Mesenchymal stem cell (in vitro differentiated cells and primary cell): ENCODE data around the gene IFITM10.

ENCODE experiments used
- DNase-seq: peaks from one replicate; pipeline ENCODE4 v3.0.0-alpha.2; 2013
- H2AFZ ChIP-seq: one replicate; pipeline ENCODE4 v1.6.1; 2013; ENCODE audit warnings: low read depth, mild to moderate bottlenecking, control low read depth, inconsistent platforms, low read length, moderate library complexity
- H2AK5ac ChIP-seq: 2 replicates; pipeline ENCODE4 v1.6.1; 2013; ENCODE audit warnings: low read length, moderate library complexity, mild to moderate bottlenecking, inconsistent platforms; ENCODE audit not compliant: severe bottlenecking
- H2BK120ac ChIP-seq: one replicate; pipeline ENCODE4 v1.6.1; 2013; ENCODE audit warnings: low read depth, mild to moderate bottlenecking, inconsistent platforms, low read length, moderate library complexity
- H2BK12ac ChIP-seq, 2 experiments: one replicate each; pipeline ENCODE4 v1.6.1; 2013; ENCODE audit warnings: inconsistent platforms in 2 of 2, low read length in 2 of 2, mild to moderate bottlenecking in 2 of 2, moderate library complexity in 2 of 2, control low read depth in 1 of 2
- H2BK15ac ChIP-seq: one replicate; pipeline ENCODE4 v1.6.1; 2013; ENCODE audit warnings: mild to moderate bottlenecking, low read depth, inconsistent platforms; ENCODE audit not compliant: poor library complexity, severe bottlenecking
- H2BK5ac ChIP-seq: 2 replicates; pipeline ENCODE4 v1.6.1; 2013; ENCODE audit warnings: low read depth, mild to moderate bottlenecking, low read length, control low read depth, inconsistent platforms; ENCODE audit not compliant: poor library complexity, severe bottlenecking
- H3K14ac ChIP-seq, 2 experiments: one replicate each; pipeline ENCODE4 v1.6.1; 2013; ENCODE audit warnings: inconsistent platforms in 2 of 2, low read length in 2 of 2, control low read depth in 1 of 2, mild to moderate bottlenecking in 1 of 2, moderate library complexity in 1 of 2
- H3K18ac ChIP-seq, 2 experiments: one replicate each; pipeline ENCODE4 v1.6.1; 2013; ENCODE audit warnings: inconsistent platforms in 2 of 2, low read length in 2 of 2, control low read depth in 1 of 2, low read depth in 1 of 2, mild to moderate bottlenecking in 1 of 2
- H3K23ac ChIP-seq, 2 experiments: one replicate each; pipeline ENCODE4 v1.6.1; 2013; ENCODE audit warnings: inconsistent platforms in 2 of 2, low read length in 2 of 2, mild to moderate bottlenecking in 2 of 2, moderate library complexity in 2 of 2, control low read depth in 1 of 2
- H3K27ac ChIP-seq: 2 replicates; pipeline ENCODE4 v1.5.1; 2013; ENCODE audit warnings: mild to moderate bottlenecking, moderate library complexity, low read length, control low read depth, inconsistent platforms; ENCODE audit not compliant: poor library complexity, severe bottlenecking
- H3K27me3 ChIP-seq, 2 experiments: 2 replicates each; pipeline versions ENCODE4 v1.6.1 to v1.7.0; 2013; ENCODE audit warnings: low read length in 2 of 2, mild to moderate bottlenecking in 2 of 2, moderate library complexity in 2 of 2, control low read depth in 1 of 2, inconsistent platforms in 1 of 2; ENCODE audit not compliant: control insufficient read depth in 1 of 2, insufficient read depth in 1 of 2
- H3K36me3 ChIP-seq, 2 experiments: 2 replicates each; pipeline versions ENCODE4 v1.6.1 to v1.7.0; 2013; ENCODE audit warnings: low read length in 2 of 2, control low read depth in 1 of 2, inconsistent platforms in 1 of 2, low read depth in 1 of 2, mild to moderate bottlenecking in 1 of 2; ENCODE audit not compliant: insufficient read depth in 2 of 2, control insufficient read depth in 1 of 2
- H3K4ac ChIP-seq, 2 experiments: one replicate each; pipeline ENCODE4 v1.6.1; 2013; ENCODE audit warnings: inconsistent platforms in 2 of 2, low read length in 2 of 2, mild to moderate bottlenecking in 2 of 2, moderate library complexity in 2 of 2, control low read depth in 1 of 2, low read depth in 1 of 2
- H3K4me1 ChIP-seq: 2 replicates; pipeline ENCODE4 v1.6.1; 2013; ENCODE audit warnings: low read depth, low read length, control low read depth; ENCODE audit not compliant: control insufficient read depth, insufficient read depth
- H3K4me2 ChIP-seq: 2 replicates; pipeline ENCODE4 v1.6.1; 2013; ENCODE audit warnings: low read length, mild to moderate bottlenecking, inconsistent platforms; ENCODE audit not compliant: poor library complexity, severe bottlenecking
- H3K4me3 ChIP-seq, 2 experiments: 2 replicates each; pipeline versions ENCODE4 v1.5.1 to v1.7.0; 2013; ENCODE audit warnings: low read length in 2 of 2, mild to moderate bottlenecking in 2 of 2, control low read depth in 1 of 2, low read depth in 1 of 2; ENCODE audit not compliant: insufficient read depth in 1 of 2
- H3K79me1 ChIP-seq: replicated peaks from 2 replicates; pipeline ENCODE4 v1.6.1; 2013; ENCODE audit warnings: mild to moderate bottlenecking, control low read depth, low read length, inconsistent platforms; ENCODE audit not compliant: poor library complexity, severe bottlenecking
- H3K9ac ChIP-seq: 2 replicates; pipeline ENCODE4 v1.7.0; 2013; ENCODE audit warnings: mild to moderate bottlenecking, low read length, moderate library complexity
- H3K9me3 ChIP-seq: 2 replicates; pipeline ENCODE4 v1.7.0; 2013; ENCODE audit warnings: mild to moderate bottlenecking, low read length; ENCODE audit not compliant: control insufficient read depth
- H4K8ac ChIP-seq: one replicate; pipeline ENCODE4 v1.6.1; 2013; ENCODE audit warnings: inconsistent platforms, mild to moderate bottlenecking, low read length, moderate library complexity
- H4K91ac ChIP-seq: one replicate; pipeline ENCODE4 v1.6.1; 2013; ENCODE audit warnings: mild to moderate bottlenecking, low read length, inconsistent platforms
- WGBS: methylation state at CpG from one replicate; pipeline ENCODE4 v1.1.7; 2013; ENCODE audit warnings: mixed read lengths; 5-methylcytosine and 5-hydroxymethylcytosine counted together

Gene IFITM10

DNA sequence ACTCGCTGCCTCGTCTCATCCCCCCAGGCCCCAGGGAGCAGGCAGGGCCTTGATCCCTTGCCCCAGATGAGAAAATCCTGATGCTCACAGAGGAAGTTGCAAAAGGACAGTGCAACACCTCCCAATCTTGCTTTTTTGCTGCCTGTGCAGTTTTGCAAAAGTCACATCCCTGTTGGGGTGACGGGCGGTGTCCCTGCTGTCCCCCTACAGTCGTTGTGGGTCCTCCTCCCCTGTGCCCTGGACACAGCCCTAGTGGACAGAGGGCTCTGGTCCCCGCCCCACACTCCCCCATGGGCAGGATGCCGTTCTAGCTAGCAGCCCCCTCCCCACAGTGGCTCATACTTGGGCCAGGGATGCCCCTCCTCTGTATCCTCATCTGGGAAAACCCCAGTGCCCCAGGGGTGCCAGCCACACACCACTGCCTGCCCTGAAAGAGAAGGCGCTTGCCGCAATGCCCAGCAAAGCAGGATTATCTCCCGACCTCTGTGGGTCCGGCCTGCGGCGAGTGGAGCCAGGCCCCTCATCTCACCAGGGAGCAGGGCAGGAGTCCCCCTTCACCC, 31.7 kb upstream of the IFITM10 start:
- Histone ChIP-seq H3K4ac (peak overlapping the region; percentile 1 to 30), H3K14ac (peak overlapping the region in 1 of 2 experiments; percentile 56), H2BK120ac (peak overlapping the region; percentile 37), H2BK15ac (peak overlapping the region; percentile 38), H2AK5ac (peak overlapping the region; percentile 43), H3K79me1 (no peaks in the 10 kb centered on the region), H3K18ac (peak overlapping the region; percentile 21 to 70), H3K4me1 (peaks cover 42% of the 10 kb centered on the region), H2AFZ (no peak overlapping the region), H2BK12ac (peak overlapping the region; percentile 61 to 69), H2BK5ac (no peak overlapping the region), H4K91ac (peak overlapping the region; percentile 90), H3K9me3 (no peaks in the 10 kb centered on the region), H3K9ac (no peak overlapping the region), H3K27me3 (peaks cover 0 to 21% of the 10 kb centered on the region in 2 experiments), H3K23ac (peak overlapping the region in 1 of 2 experiments; percentile 54), H3K36me3 (no peaks in the 10 kb centered on the region), H3K4me2 (no peak overlapping the region), H3K27ac (no peak overlapping the region), H4K8ac (peak overlapping the region; percentile 46), H3K4me3 (no peak overlapping the region)
- 85% methylated on average over 13 of the region's 13 CpGs for WGBS
- no peak for DNase-seq

DNA sequence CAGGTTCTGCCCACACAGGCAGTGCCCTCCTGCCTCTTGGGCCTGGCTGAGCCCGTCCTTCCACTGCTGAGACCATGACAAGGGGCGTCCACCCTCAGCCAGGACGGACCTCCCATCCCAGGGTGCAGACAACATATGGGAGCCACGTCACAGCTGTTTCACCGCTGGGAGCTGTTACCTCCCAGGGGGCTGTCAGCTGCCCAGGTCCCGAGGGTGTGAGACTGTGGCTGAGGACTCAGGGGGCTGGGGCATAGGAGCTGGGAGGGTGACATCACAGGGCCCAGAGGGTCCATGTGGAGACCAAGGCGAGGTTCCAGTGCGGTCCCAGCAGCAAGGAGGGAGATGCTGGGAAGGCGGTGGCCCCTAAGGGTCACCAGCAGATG, 31.2 kb upstream of the IFITM10 start:
- peak overlapping the region; percentile 29 for H2BK15ac ChIP-seq
- no peaks in the 10 kb centered on the region for H3K9me3 ChIP-seq
- DNase-seq = no peak
- H3K4me2 ChIP-seq = no peak overlapping the region
- H3K4me1 ChIP-seq = peaks cover 42% of the 10 kb centered on the region
- H3K23ac ChIP-seq = no peak overlapping the region
- peak overlapping the region in 1 of 2 experiments; percentile 21 for H3K18ac ChIP-seq
- H2AFZ ChIP-seq = no peak overlapping the region
- peak overlapping the region in 1 of 2 experiments; percentile 24 for H3K4ac ChIP-seq
- H2AK5ac ChIP-seq = peak overlapping the region; percentile 33
- no peaks in the 10 kb centered on the region for H3K36me3 ChIP-seq
- peak overlapping the region; percentile 60 for H4K91ac ChIP-seq
- H2BK120ac ChIP-seq = peak overlapping the region; percentile 27
- 90% methylated on average over 9 of the region's 9 CpGs for WGBS
- H4K8ac ChIP-seq = no peak overlapping the region
- H3K27me3 ChIP-seq = peaks cover 0 to 21% of the 10 kb centered on the region in 2 experiments
- no peaks in the 10 kb centered on the region for H3K79me1 ChIP-seq
- H3K9ac ChIP-seq = no peak overlapping the region
- H2BK5ac ChIP-seq = no peak overlapping the region
- peak overlapping the region; percentile 6 to 69 for H2BK12ac ChIP-seq
- H3K27ac ChIP-seq = no peak overlapping the region
- peak overlapping the region in 1 of 2 experiments; percentile 88 for H3K14ac ChIP-seq
- H3K4me3 ChIP-seq = no peak overlapping the region

DNA sequence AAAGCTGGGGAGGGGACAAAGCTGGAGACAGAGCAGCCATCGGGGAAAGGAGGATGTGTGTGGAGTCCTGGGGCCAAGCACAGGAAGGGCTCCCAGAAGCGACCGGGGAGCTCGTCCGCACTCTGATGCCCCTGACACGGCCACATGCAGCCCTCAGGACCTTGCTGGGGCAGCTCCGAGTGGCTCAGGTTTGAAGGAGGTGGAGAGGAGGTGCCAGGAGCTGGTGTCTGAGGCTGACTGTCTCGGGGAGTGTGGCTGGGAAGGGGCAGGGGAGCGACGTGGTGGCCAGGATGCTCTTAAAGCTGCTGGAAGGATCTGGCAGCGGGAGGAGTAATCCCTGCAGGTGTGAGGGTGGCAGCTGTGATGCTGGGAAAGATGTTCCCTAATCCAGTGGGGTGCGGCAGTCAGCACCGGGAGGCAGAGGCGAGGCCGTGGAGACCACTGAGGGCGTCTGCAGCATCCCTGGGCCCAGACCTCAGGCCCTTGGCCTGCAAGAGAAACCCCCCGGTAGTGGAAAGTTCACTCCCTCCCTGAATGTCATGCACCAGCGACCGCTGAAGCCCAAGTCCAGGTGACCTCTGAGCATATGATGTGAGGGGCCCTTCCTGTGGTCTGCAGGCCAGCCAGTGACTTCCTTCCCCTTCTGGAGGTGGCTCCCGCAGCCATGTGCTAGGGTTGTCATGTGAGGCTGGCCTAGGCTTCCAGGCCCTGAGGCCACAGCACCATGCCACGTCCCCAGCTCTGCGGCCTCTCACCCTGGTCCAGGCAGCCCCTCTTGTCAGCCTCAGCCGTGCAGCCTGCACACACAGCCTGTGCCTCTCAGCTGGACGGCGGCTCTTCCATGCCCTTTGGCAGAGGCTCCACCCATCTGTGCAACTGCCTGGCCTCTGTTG, 30.6 kb upstream of the IFITM10 start:
- WGBS = 85% methylated on average over 25 of the region's 25 CpGs

More for the DNA sequence above, 30.6 kb upstream of the IFITM10 start:
- Histone ChIP-seq H4K91ac (peak overlapping the region; percentile 64), H3K4me1 (peaks cover 42% of the 10 kb centered on the region), H3K4me2 (no peak overlapping the region), H2AFZ (no peak overlapping the region), H3K27me3 (peaks cover 0 to 21% of the 10 kb centered on the region in 2 experiments), H3K79me1 (no peaks in the 10 kb centered on the region), H2BK15ac (no peak overlapping the region), H3K18ac (peak overlapping the region in 1 of 2 experiments; percentile 21), H2BK12ac (peak overlapping the region; percentile 6 to 69), H3K23ac (no peak overlapping the region), H3K9me3 (no peaks in the 10 kb centered on the region), H3K9ac (no peak overlapping the region), H4K8ac (no peak overlapping the region), H3K36me3 (no peaks in the 10 kb centered on the region), H3K27ac (no peak overlapping the region), H2BK5ac (no peak overlapping the region), H3K4ac (peak overlapping the region in 1 of 2 experiments; percentile 46), H2AK5ac (no peak overlapping the region), H3K14ac (peak overlapping the region in 1 of 2 experiments; percentile 88), H2BK120ac (no peak overlapping the region), H3K4me3 (no peak overlapping the region)
- no peak for DNase-seq
